K562 (cell line): ENCODE measurements around the gene RAI1. TPM values are rescaled to one million over a fixed set of nuclear protein-coding genes. Genes with fewer than 3 reads are reported as not detected.

Source experiments
- ASH1L ChIP-seq: fragments of 450-650 bp; IDR thresholded peaks from 2 replicates; pipeline ENCODE4 v1.6.1; 2018; ENCODE audit warnings: borderline replicate concordance, mild to moderate bottlenecking, low read depth; ENCODE audit not compliant: partially characterized antibody
- CSDE1 ChIP-seq, 2 experiments: fragments of 450-650 bp; IDR thresholded peaks; 2 replicates each; pipeline ENCODE4 v1.6.1; 2016; ENCODE audit warnings: mild to moderate bottlenecking in 1 of 2
- DMBX1 ChIP-seq: fragments of 250-450 bp; sonication (Bioruptor Pico); IDR thresholded peaks from 2 replicates; pipeline ENCODE4 v1.8.0; 2022; ENCODE audit warnings: inconsistent platforms, mild to moderate bottlenecking, moderate library complexity, borderline replicate concordance
- ELK3 ChIP-seq: fragments of 450-650 bp; formaldehyde crosslinking; IDR thresholded peaks from 2 replicates; pipeline ENCODE4 v1.4.0; 2020; ENCODE audit warnings: mild to moderate bottlenecking
- EWSR1 ChIP-seq: fragments of 450-650 bp; IDR thresholded peaks from 2 replicates; pipeline ENCODE4 v1.6.1; 2018; ENCODE audit warnings: borderline replicate concordance, mild to moderate bottlenecking, low read depth, moderate library complexity; ENCODE audit not compliant: partially characterized antibody
- KLF16 ChIP-seq: IDR thresholded peaks from 2 replicates; pipeline ENCODE4 v1.6.1; 2016; ENCODE audit warnings: antibody characterized with exemption
- NCOA4 ChIP-seq: fragments of 450-650 bp; IDR thresholded peaks from 2 replicates; pipeline ENCODE4 v1.6.1; 2018; ENCODE audit warnings: mild to moderate bottlenecking; ENCODE audit not compliant: partially characterized antibody
- NR1H2 ChIP-seq: sonication (generic); formaldehyde crosslinking; IDR thresholded peaks from 2 replicates; pipeline ENCODE4 v1.4.0; 2020; ENCODE audit warnings: mild to moderate bottlenecking, missing genetic modification reagents
- POLR2AphosphoS2 ChIP-seq: IDR thresholded peaks from 2 replicates; pipeline ENCODE4 v1.6.1; 2012; ENCODE audit warnings: low read length, improper control_type of control experiment
- POLR2G ChIP-seq: fragments of 200-400 bp; formaldehyde crosslinking; IDR thresholded peaks from 2 replicates; pipeline ENCODE4 v1.6.1; 2017; ENCODE audit warnings: low read depth, mild to moderate bottlenecking, antibody characterized with exemption, low read length, moderate library complexity
- SFPQ ChIP-seq: fragments of 200-400 bp; formaldehyde crosslinking; IDR thresholded peaks from 2 replicates; pipeline ENCODE4 v1.6.1; 2017; ENCODE audit warnings: mild to moderate bottlenecking, low read depth, low read length, moderate library complexity
- SIRT6 ChIP-seq: IDR thresholded peaks from one replicate; pipeline ENCODE4 v1.6.1; 2012; ENCODE audit warnings: low read depth, mild to moderate bottlenecking, control low read depth, inconsistent platforms, low read length, moderate library complexity
- SMAD4 ChIP-seq: fragments of 250-450 bp; sonication (Bioruptor Pico); conservative IDR thresholded peaks from 2 replicates; pipeline ENCODE4 v1.8.0; 2021; ENCODE audit warnings: inconsistent platforms, mild to moderate bottlenecking, moderate library complexity
- SMC3 ChIP-seq: conservative IDR thresholded peaks from 2 replicates; pipeline ENCODE4 v1.6.1; 2011; ENCODE audit warnings: low read depth, low read length, improper control_type of control experiment; ENCODE audit not compliant: insufficient read depth
- TAF9B ChIP-seq: fragments of 450-650 bp; IDR thresholded peaks from 2 replicates; pipeline ENCODE4 v1.6.1; 2018; ENCODE audit warnings: mild to moderate bottlenecking; ENCODE audit not compliant: partially characterized antibody
- THRB ChIP-seq: fragments of 450-650 bp; formaldehyde crosslinking; conservative IDR thresholded peaks from 2 replicates; pipeline ENCODE4 v1.4.0; 2022; ENCODE audit warnings: mild to moderate bottlenecking, missing genetic modification characterization
- TOE1 ChIP-seq, 2 experiments: fragments of 450-650 bp in 1 of 2; sonication (generic) in 1 of 2; formaldehyde crosslinking in 1 of 2; IDR thresholded peaks; 2 replicates each; pipeline versions ENCODE4 v1.7.1 to v1.8.0; 2016 to 2022; ENCODE audit warnings: borderline replicate concordance in 2 of 2, mild to moderate bottlenecking in 2 of 2, antibody characterized with exemption in 1 of 2, inconsistent platforms in 1 of 2, low read depth in 1 of 2, missing genetic modification reagents in 1 of 2, moderate library complexity in 1 of 2
- USF2 ChIP-seq: sonication (generic); formaldehyde crosslinking; IDR thresholded peaks from 2 replicates; pipeline ENCODE4 v1.5.0; 2020; ENCODE audit warnings: missing genetic modification reagents
- ZBTB34 ChIP-seq: fragments of 250-450 bp; sonication (Bioruptor Pico); IDR thresholded peaks from 2 replicates; pipeline ENCODE4 v1.8.0; 2021; ENCODE audit warnings: mild to moderate bottlenecking, moderate library complexity
- ZKSCAN3 ChIP-seq: fragments of 250-450 bp; sonication (Bioruptor Pico); IDR thresholded peaks from 2 replicates; pipeline ENCODE4 v1.4.0; 2020
- ZNF174 ChIP-seq: fragments of 250-450 bp; sonication (Bioruptor Pico); IDR thresholded peaks from 2 replicates; pipeline ENCODE4 v1.4.0; 2020; ENCODE audit warnings: mild to moderate bottlenecking
- polyA plus RNA-seq, 8 experiments: library from polyadenylated mRNA; depleted of rRNA in 4 of 8; stranded (reverse) in 5 of 8; unstranded in 3 of 8; fragments of >200 nt; fragmentation: Nextera tagmentation in 2 of 8; fragmentation: Illumina TruSeq in 1 of 8; extraction: Ambion mirVana in 2 of 8; extraction: Trizol in 1 of 8; gene quantifications; 2 replicates each; pipeline versions ENCODE4 v1.2.1 to v1.2.3, GENCODE V29; 2011 to 2014; ENCODE audit warnings: inconsistent platforms in 1 of 8, missing spikeins in 1 of 8
- total RNA-seq, 7 experiments: library from RNA; depleted of rRNA in 6 of 7; stranded (reverse); fragments of >200 nt in 6 of 7; fragmentation: Illumina TruSeq in 2 of 7; extraction: Trizol in 2 of 7; gene quantifications; 2 replicates each; pipeline versions ENCODE4 v1.2.1 to v1.2.3, GENCODE V29; 2011 to 2021; ENCODE audit warnings: low replicate concordance in 1 of 7

The RAI1 gene
- total and polyA plus RNA-seq, 9 of the 15 experiments (the other 6 are each of a cell fraction or from before 2014, with no cell fraction given) = 0.68 to 19.9 (median 5.5) TPM

GRCh38 chr17:17836250-17836817, 155.1 kb downstream of the RAI1 start (continued):
- peak; percentile 100 for TF ChIP-seq NR1H2 (CRISPR knock-in tag)
- peak; percentile 58 for TF ChIP-seq TAF9B
- no peak for TF ChIP-seq SMC3
- no peak for TF ChIP-seq ELK3 (CRISPR knock-in tag)
- no peak for TF ChIP-seq NCOA4
- TF ChIP-seq ZBTB34 (CRISPR knock-in tag) = no peak
- no peak for TF ChIP-seq KLF16
- TF ChIP-seq EWSR1 = no peak
- no peak for TF ChIP-seq SIRT6
- peak; percentile 94 for TF ChIP-seq POLR2G
- TF ChIP-seq THRB (CRISPR knock-in tag) = no peak
- TF ChIP-seq SFPQ = no peak
- peak; percentile 55; the same call in 1 of the 2 replicates for TF ChIP-seq POLR2AphosphoS2
- TF ChIP-seq SMAD4 (CRISPR knock-in tag) = peak; percentile 77
- no peak for TF ChIP-seq DMBX1 (CRISPR knock-in tag)
- TF ChIP-seq ZKSCAN3 (CRISPR knock-in tag) = no peak
- TF ChIP-seq CSDE1 (IDR thresholded peaks at IDR 0.05) = no peak
- no peak for TF ChIP-seq ASH1L
- no peak for TF ChIP-seq ZNF174 (CRISPR knock-in tag)
- TF ChIP-seq USF2 = no peak
- no peak for TF ChIP-seq TOE1 (IDR thresholded peaks at IDR 0.05; ENCODE audit: borderline replicate concordance)
- no peak for TF ChIP-seq TOE1 (CRISPR knock-in tag; IDR thresholded peaks at IDR 0.05; ENCODE audit: borderline replicate concordance, low read depth)
